GM12878 (cell line): Measurements from ENCODE around the gene DARS1. TPM values are rescaled to one million over a fixed set of nuclear protein-coding genes. Genes with fewer than 3 reads are reported as not detected.

Experiments
- ATAC-seq: fragments of 200-7000 bp; cut with Tn5 transposase; 3 replicates; pipeline ENCODE4 v1.9.1; 2020; ENCODE audit warnings: mild to moderate bottlenecking, moderate library complexity
- BruUV-seq: library from RNA; stranded (reverse); fragments of 400-500 nt; replicated peaks from 2 replicates; lab custom pipeline; 2021; lab: Mats Ljungman, UMichigan
- CTCF ChIA-PET: fragments of 300-600 bp; sonication (Branson Sonifier 250); formaldehyde crosslinking; extraction: SDS; loops from one replicate; lab custom pipeline; 2021; ENCODE audit warnings: inconsistent platforms; lab: Yijun Ruan, JAX
- POLR2A ChIA-PET: fragments of 350-600 bp; formaldehyde crosslinking; extraction: SDS; loops from one replicate; lab custom pipeline; 2021; ENCODE audit warnings: inconsistent platforms; lab: Charles Lee
- RAD21 ChIA-PET: fragments of 300-600 bp; sonication (Branson Sonifier 250); formaldehyde crosslinking; loops from one replicate; lab custom pipeline; 2023; ENCODE audit warnings: antibody characterized with exemption; ENCODE audit not compliant: unreplicated experiment; lab: Charles Lee
- SMC1A ChIA-PET: fragments of 300-600 bp; sonication (Branson Sonifier 250); formaldehyde crosslinking; loops from one replicate; lab custom pipeline; 2023; ENCODE audit not compliant: unreplicated experiment, uncharacterized antibody; lab: Charles Lee
- DNase-seq: peaks from one replicate; pipeline ENCODE4 v3.0.0-alpha.2; 2011; ENCODE audit warnings: low read depth, low spot score
- FAIRE-seq: peaks from 3 replicates; lab custom pipeline; 2011; peaks lifted over from hg19 to GRCh38; lab: Jason Lieb, UNC
- H2AFZ ChIP-seq: 2 replicates; pipeline ENCODE4 v1.6.0; 2011; ENCODE audit warnings: low read depth, low read length, control low read depth; ENCODE audit not compliant: control insufficient read depth
- H3K27ac ChIP-seq: 2 replicates; pipeline ENCODE4 v1.5.1; 2011; ENCODE audit warnings: control low read depth; ENCODE audit not compliant: control insufficient read depth, insufficient read depth
- H3K27me3 ChIP-seq, 2 experiments: replicated peaks in 1 of 2; 2 replicates each; pipeline versions ENCODE4 v1.6.0 to v1.6.1; 2011; ENCODE audit warnings: low read length in 1 of 2; ENCODE audit not compliant: control insufficient read depth in 2 of 2, insufficient read depth in 2 of 2
- H3K36me3 ChIP-seq, 2 experiments: 2 replicates each; pipeline ENCODE4 v1.5.1; 2011; ENCODE audit warnings: low read length in 1 of 2; ENCODE audit not compliant: control insufficient read depth in 2 of 2, insufficient read depth in 2 of 2
- H3K4me1 ChIP-seq: 2 replicates; pipeline ENCODE4 v1.6.1; 2011; ENCODE audit warnings: mild to moderate bottlenecking, low read length, moderate library complexity, mixed read lengths; ENCODE audit not compliant: control insufficient read depth, insufficient read depth
- H3K4me2 ChIP-seq: 2 replicates; pipeline ENCODE4 v1.6.0; 2011; ENCODE audit warnings: control low read depth; ENCODE audit not compliant: control insufficient read depth, insufficient read depth
- H3K4me3 ChIP-seq: fragments of 200-600 bp; sonication (generic); 2 replicates; pipeline ENCODE4 v1.5.1; 2016
- H3K79me2 ChIP-seq: 2 replicates; pipeline ENCODE4 v1.6.0; 2011; ENCODE audit warnings: low read length; ENCODE audit not compliant: control insufficient read depth, insufficient read depth
- H3K9ac ChIP-seq: 2 replicates; pipeline ENCODE4 v1.8.0; 2011; ENCODE audit warnings: low read length, control low read depth, mixed read lengths; ENCODE audit not compliant: control insufficient read depth, insufficient read depth
- H3K9me3 ChIP-seq: replicated peaks from 3 replicates; pipeline ENCODE4 v1.5.1; 2011; ENCODE audit warnings: mild to moderate bottlenecking, low read length; ENCODE audit not compliant: control insufficient read depth, insufficient read depth
- H4K20me1 ChIP-seq: 2 replicates; pipeline ENCODE4 v1.6.0; 2011; ENCODE audit not compliant: control insufficient read depth, insufficient read depth
- CHD2 ChIP-seq: IDR thresholded peaks from 2 replicates; pipeline ENCODE4 v1.6.1; 2011; ENCODE audit warnings: low read depth, low read length, improper control_type of control experiment, borderline replicate concordance
- CHD4 ChIP-seq: fragments of 200-600 bp; sonication (generic); IDR thresholded peaks from 2 replicates; pipeline ENCODE4 v1.6.1; 2016; ENCODE audit warnings: mild to moderate bottlenecking
- FOS ChIP-seq: IDR thresholded peaks from 3 replicates; pipeline ENCODE4 v1.6.1; 2011; ENCODE audit warnings: borderline replicate concordance; ENCODE audit not compliant: insufficient read length; ENCODE audit errors: extremely low read depth
- HDAC6 ChIP-seq: fragments of 200-600 bp; sonication (generic); IDR thresholded peaks from one replicate; pipeline ENCODE4 v1.8.0; 2017; ENCODE audit warnings: antibody characterized with exemption; ENCODE audit not compliant: unreplicated experiment
- HSF1 ChIP-seq: fragments of 150-350 bp; IDR thresholded peaks from 2 replicates; pipeline ENCODE4 v1.6.1; 2014; ENCODE audit warnings: mild to moderate bottlenecking, low read depth, low read length
- LARP7 ChIP-seq: fragments of 450-650 bp; IDR thresholded peaks from 2 replicates; pipeline ENCODE4 v1.6.1; 2017; ENCODE audit warnings: mild to moderate bottlenecking
- NR2C2 ChIP-seq: IDR thresholded peaks from 2 replicates; pipeline ENCODE4 v1.6.1; 2011; ENCODE audit warnings: borderline replicate concordance, low read depth; ENCODE audit not compliant: control insufficient read depth, insufficient read length
- PAX8 ChIP-seq: fragments of 450-650 bp; IDR thresholded peaks from 2 replicates; pipeline ENCODE4 v1.6.1; 2017; ENCODE audit warnings: mild to moderate bottlenecking, moderate library complexity
- TAF1 ChIP-seq: IDR thresholded peaks from 2 replicates; pipeline ENCODE4 v1.6.1; 2011; ENCODE audit warnings: mild to moderate bottlenecking, low read depth, low read length, borderline replicate concordance
- YBX1 ChIP-seq: fragments of 450-650 bp; IDR thresholded peaks from 2 replicates; pipeline ENCODE4 v1.6.1; 2016; ENCODE audit warnings: antibody characterized with exemption
- ZNF217 ChIP-seq: fragments of 450-650 bp; IDR thresholded peaks from 2 replicates; pipeline ENCODE4 v1.6.1; 2017; ENCODE audit warnings: antibody characterized with exemption, mild to moderate bottlenecking
- WGBS: methylation state at CpG from one replicate; pipeline ENCODE4 v1.1.6; 2016; ENCODE audit warnings: low lambda C conversion rate; ENCODE audit not compliant: insufficient replicate concordance, insufficient coverage; ENCODE audit errors: missing lambda C conversion rate; 5-methylcytosine and 5-hydroxymethylcytosine counted together
- in situ Hi-C: fragments of 300-500 bp; cut with MboI; formaldehyde crosslinking; loops from 9 replicates; pipeline ENCODE4 v1.14.3; 2018; ENCODE audit warnings: mixed read lengths
- intact Hi-C: fragments of 100-400 bp; cut with micrococcal nuclease; formaldehyde crosslinking; loops from one replicate; pipeline ENCODE4 v1.14.2; 2022; ENCODE audit not compliant: unreplicated experiment
- polyA plus RNA-seq, 11 experiments: library from polyadenylated mRNA; depleted of rRNA in 4 of 11; unstranded in 6 of 11; stranded (reverse) in 5 of 11; fragments of >200 nt; fragmentation: Nextera tagmentation in 4 of 11; fragmentation: Illumina TruSeq in 1 of 11; extraction: Ambion mirVana in 4 of 11; extraction: Trizol in 1 of 11; gene quantifications; 1 replicate in 1 of 11; 2 replicates in 10 of 11; pipeline versions ENCODE4 v1.2.1 to v1.2.3, GENCODE V29; 2011 to 2016; ENCODE audit warnings: inconsistent platforms in 2 of 11, missing spikeins in 2 of 11, low read depth in 1 of 11
- total RNA-seq, 4 experiments: library from RNA; depleted of rRNA in 3 of 4; stranded (reverse); fragments of >200 nt in 3 of 4; fragmentation: Illumina TruSeq in 1 of 4; extraction: Trizol in 1 of 4; gene quantifications; 2 replicates each; pipeline versions ENCODE4 v1.2.1 to v1.2.3, GENCODE V29; 2013 to 2021
- TF ChIP-seq, protein P1 (sequence below): fragments of 450-650 bp; IDR thresholded peaks from 2 replicates; pipeline ENCODE4 v1.6.1; 2017; ENCODE audit warnings: mild to moderate bottlenecking, moderate library complexity
- TF ChIP-seq, protein P2 (sequence below): IDR thresholded peaks from 2 replicates; pipeline ENCODE4 v1.6.1; 2011; ENCODE audit warnings: borderline replicate concordance, low read depth, mild to moderate bottlenecking, moderate library complexity, mixed read lengths, low read length; ENCODE audit not compliant: insufficient read depth; ENCODE audit errors: extremely low read length
- TF ChIP-seq, protein P3 (sequence below): IDR thresholded peaks from 2 replicates; pipeline ENCODE4 v1.6.1; 2012; ENCODE audit warnings: low read depth, low read length, improper control_type of control experiment

DARS1 gene
- total and polyA plus RNA-seq, 10 of the 15 experiments (the other 5 are each of a cell fraction or from before 2014, with no cell fraction given) = 91.0 to 387 (median 137) TPM

DNA sequence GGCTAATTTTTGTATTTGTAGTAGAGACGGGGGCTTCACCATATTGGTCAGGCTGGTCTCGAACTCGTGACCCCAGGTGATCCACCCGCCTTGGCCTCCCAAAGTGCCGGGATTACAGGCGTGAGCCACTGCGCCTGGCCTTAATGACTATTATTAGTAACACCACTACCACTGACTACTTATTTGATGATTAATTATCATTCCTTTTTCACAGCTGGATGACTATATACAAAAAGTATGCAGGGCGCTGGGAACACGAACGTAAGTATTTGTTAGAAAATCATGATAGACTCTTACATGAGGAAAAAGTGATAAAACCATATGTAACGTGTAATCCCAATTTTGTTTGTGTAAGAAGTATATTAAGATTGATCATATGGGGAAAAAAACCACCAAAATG is 21.6 kb downstream of the DARS1 start (continued):
- TF ChIP-seq, protein P1, sequence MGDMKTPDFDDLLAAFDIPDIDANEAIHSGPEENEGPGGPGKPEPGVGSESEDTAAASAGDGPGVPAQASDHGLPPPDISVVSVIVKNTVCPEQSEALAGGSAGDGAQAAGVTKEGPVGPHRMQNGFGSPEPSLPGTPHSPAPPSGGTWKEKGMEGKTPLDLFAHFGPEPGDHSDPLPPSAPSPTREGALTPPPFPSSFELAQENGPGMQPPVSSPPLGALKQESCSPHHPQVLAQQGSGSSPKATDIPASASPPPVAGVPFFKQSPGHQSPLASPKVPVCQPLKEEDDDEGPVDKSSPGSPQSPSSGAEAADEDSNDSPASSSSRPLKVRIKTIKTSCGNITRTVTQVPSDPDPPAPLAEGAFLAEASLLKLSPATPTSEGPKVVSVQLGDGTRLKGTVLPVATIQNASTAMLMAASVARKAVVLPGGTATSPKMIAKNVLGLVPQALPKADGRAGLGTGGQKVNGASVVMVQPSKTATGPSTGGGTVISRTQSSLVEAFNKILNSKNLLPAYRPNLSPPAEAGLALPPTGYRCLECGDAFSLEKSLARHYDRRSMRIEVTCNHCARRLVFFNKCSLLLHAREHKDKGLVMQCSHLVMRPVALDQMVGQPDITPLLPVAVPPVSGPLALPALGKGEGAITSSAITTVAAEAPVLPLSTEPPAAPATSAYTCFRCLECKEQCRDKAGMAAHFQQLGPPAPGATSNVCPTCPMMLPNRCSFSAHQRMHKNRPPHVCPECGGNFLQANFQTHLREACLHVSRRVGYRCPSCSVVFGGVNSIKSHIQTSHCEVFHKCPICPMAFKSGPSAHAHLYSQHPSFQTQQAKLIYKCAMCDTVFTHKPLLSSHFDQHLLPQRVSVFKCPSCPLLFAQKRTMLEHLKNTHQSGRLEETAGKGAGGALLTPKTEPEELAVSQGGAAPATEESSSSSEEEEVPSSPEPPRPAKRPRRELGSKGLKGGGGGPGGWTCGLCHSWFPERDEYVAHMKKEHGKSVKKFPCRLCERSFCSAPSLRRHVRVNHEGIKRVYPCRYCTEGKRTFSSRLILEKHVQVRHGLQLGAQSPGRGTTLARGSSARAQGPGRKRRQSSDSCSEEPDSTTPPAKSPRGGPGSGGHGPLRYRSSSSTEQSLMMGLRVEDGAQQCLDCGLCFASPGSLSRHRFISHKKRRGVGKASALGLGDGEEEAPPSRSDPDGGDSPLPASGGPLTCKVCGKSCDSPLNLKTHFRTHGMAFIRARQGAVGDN = no peak
- TF ChIP-seq HDAC6 (no peak), CHD2 (no peak), YBX1 (no peak), ZNF217 (no peak), PAX8 (no peak)

GRCh38 chr2:135962366-135963123 is 22.9 kb downstream of the DARS1 start:
- SMC1A ChIA-PET = interaction anchor here (0.7 to 2.3 kb wide), 8 partner anchors 8 to 146 kb away, joined by 3 to 11 read pairs (median 4); partner anchors contain the start of gene DARS1
- Histone ChIP-seq H3K4me1 (peaks cover 15% of the 10 kb centered on the region), H2AFZ (no peak overlapping the region), H4K20me1 (no peaks in the 10 kb centered on the region), H3K79me2 (peaks cover 7% of the 10 kb centered on the region), H3K27ac (peak overlapping the region; percentile 42; the same call in 1 of the 2 replicates), H3K9me3 (no peaks in the 10 kb centered on the region), H3K9ac (no peak overlapping the region; the same call in 1 of the 2 replicates), H3K27me3 (no peaks in the 10 kb centered on the region), H3K36me3 (peaks cover 0 to 19% of the 10 kb centered on the region in 2 experiments; a peak in 3 of 4 replicates), H3K4me3 (no peak overlapping the region), H3K4me2 (peak overlapping the region; percentile 50)
- CTCF ChIA-PET = interaction anchor here (0.8 to 1.8 kb wide), 3 partner anchors 11 to 422 kb away, joined by 4 to 5 read pairs (median 4); no protein-coding TSS in a partner anchor
- ATAC-seq (peak; percentile 83), DNase-seq (no peak), FAIRE-seq (peak; percentile 61)
- RAD21 ChIA-PET = interaction anchor here (0.6 to 2.1 kb wide), 7 partner anchors 14 to 250 kb away, joined by 3 to 9 read pairs (median 3); no protein-coding TSS in a partner anchor
- WGBS = 43% methylated on average over 4 of the region's 4 CpGs
- intact Hi-C loops (no loop called here), in situ Hi-C loops (no loop called here)
- POLR2A ChIA-PET = interaction anchor here (0.7 to 1.2 kb wide), 4 partner anchors 13 to 121 kb away, joined by 3 to 5 read pairs (median 3); no protein-coding TSS in a partner anchor
- BruUV-seq = no TSS peak
- no peak for TF ChIP-seq NR2C2
- TF ChIP-seq, protein P2, sequence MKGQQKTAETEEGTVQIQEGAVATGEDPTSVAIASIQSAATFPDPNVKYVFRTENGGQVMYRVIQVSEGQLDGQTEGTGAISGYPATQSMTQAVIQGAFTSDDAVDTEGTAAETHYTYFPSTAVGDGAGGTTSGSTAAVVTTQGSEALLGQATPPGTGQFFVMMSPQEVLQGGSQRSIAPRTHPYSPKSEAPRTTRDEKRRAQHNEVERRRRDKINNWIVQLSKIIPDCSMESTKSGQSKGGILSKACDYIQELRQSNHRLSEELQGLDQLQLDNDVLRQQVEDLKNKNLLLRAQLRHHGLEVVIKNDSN = no peak
- TF ChIP-seq TAF1 = no peak
- TF ChIP-seq CHD4 = no peak
- TF ChIP-seq, protein P3, sequence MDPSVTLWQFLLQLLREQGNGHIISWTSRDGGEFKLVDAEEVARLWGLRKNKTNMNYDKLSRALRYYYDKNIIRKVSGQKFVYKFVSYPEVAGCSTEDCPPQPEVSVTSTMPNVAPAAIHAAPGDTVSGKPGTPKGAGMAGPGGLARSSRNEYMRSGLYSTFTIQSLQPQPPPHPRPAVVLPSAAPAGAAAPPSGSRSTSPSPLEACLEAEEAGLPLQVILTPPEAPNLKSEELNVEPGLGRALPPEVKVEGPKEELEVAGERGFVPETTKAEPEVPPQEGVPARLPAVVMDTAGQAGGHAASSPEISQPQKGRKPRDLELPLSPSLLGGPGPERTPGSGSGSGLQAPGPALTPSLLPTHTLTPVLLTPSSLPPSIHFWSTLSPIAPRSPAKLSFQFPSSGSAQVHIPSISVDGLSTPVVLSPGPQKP = no peak
- no peak for TF ChIP-seq HSF1
- TF ChIP-seq LARP7 = no peak
- TF ChIP-seq FOS = no peak
